ENCODE data around the gene PLAAT1. TPM values are rescaled to one million over a fixed set of nuclear protein-coding genes. Genes with fewer than 3 reads are reported as not detected.

PLAAT1 gene
- total RNA-seq, 1 experiment from 2014 or later, result not detected

- no peaks in the 10 kb centered on the region for H4K20me1 ChIP-seq (ENCODE audit: insufficient read depth)
- TF ChIP-seq EZH2 (IDR thresholded peaks at IDR 0.05), result no peak
- no peaks in the 10 kb centered on the region for H3K9me2 ChIP-seq (ENCODE audit: insufficient read depth)
- BruUV-seq (replicated peaks), result no TSS peak
- ATAC-seq, result no peak
- no peak for DNase-seq (ENCODE audit: low read depth, low spot score)
- intact Hi-C loops (cut with micrococcal nuclease), result loop anchor here (10.0 kb wide), 1 partner anchor 413 kb away; no protein-coding TSS in a partner anchor
- ChIA-PET CTCF (interaction anchor here (1.3 kb wide), 1 partner anchor 415 kb away, joined by 3 read pairs; no protein-coding TSS in a partner anchor), POLR2A (no interaction called here), RAD21 (ENCODE audit: low non-redundant PET in 1 of 2, low total read pairs in 2 of 2, uncharacterized antibody in 2 of 2, unreplicated experiment in 2 of 2) (no interaction called here)
- peaks cover 33% of the 10 kb centered on the region for H3K27me3 ChIP-seq (ENCODE audit: insufficient read depth, low read length)
- H3K9ac ChIP-seq (ENCODE audit: low read length), result no peak overlapping the region
- H3K4me2 ChIP-seq (ENCODE audit: low read length), result no peak overlapping the region
- no peaks in the 10 kb centered on the region for H3K79me2 ChIP-seq (ENCODE audit: insufficient read depth, low read length)
- no peaks in the 10 kb centered on the region for H3K9me3 ChIP-seq (ENCODE audit: control insufficient read depth in 1 of 2, insufficient read depth in 1 of 2, low read depth in 1 of 2, low read length in 2 of 2)
- H3K4me1 ChIP-seq (ENCODE audit: control insufficient read depth in 1 of 2, insufficient read depth in 2 of 2, low read length in 2 of 2), result no peaks in the 10 kb centered on the region
- H3K36me3 ChIP-seq (ENCODE audit: control insufficient read depth in 1 of 2, insufficient read depth in 2 of 2, low read length in 2 of 2), result no peaks in the 10 kb centered on the region
- H2AFZ ChIP-seq (ENCODE audit: low read depth, low read length, poor library complexity, severe bottlenecking), result no peak overlapping the region
- H3K27ac ChIP-seq (ENCODE audit: low read depth, low read length), result no peak overlapping the region
- no peak overlapping the region for H3K4me3 ChIP-seq (replicated peaks in 1 of 2; ENCODE audit: low read depth in 1 of 2, low read length in 2 of 2)
Observed at GRCh38 chr3:193228206-193228605, 12.8 kb upstream of the PLAAT1 start.

- ATAC-seq (no peak), DNase-seq (ENCODE audit: low read depth, low spot score) (no peak)
- Histone ChIP-seq H3K27ac (ENCODE audit: low read depth, low read length) (no peak overlapping the region), H3K79me2 (ENCODE audit: insufficient read depth, low read length) (no peaks in the 10 kb centered on the region), H3K4me1 (ENCODE audit: control insufficient read depth in 1 of 2, insufficient read depth in 2 of 2, low read length in 2 of 2) (no peaks in the 10 kb centered on the region), H3K9me2 (ENCODE audit: insufficient read depth) (no peaks in the 10 kb centered on the region), H4K20me1 (ENCODE audit: insufficient read depth) (no peaks in the 10 kb centered on the region), H3K27me3 (ENCODE audit: insufficient read depth, low read length) (peaks cover 33% of the 10 kb centered on the region; the same call in 1 of the 2 replicates), H3K9me3 (ENCODE audit: control insufficient read depth in 1 of 2, insufficient read depth in 1 of 2, low read depth in 1 of 2, low read length in 2 of 2) (no peaks in the 10 kb centered on the region), H3K4me2 (ENCODE audit: low read length) (no peak overlapping the region), H3K4me3 (replicated peaks in 1 of 2; ENCODE audit: low read depth in 1 of 2, low read length in 2 of 2) (no peak overlapping the region), H3K9ac (ENCODE audit: low read length) (no peak overlapping the region), H2AFZ (ENCODE audit: low read depth, low read length, poor library complexity, severe bottlenecking) (no peak overlapping the region), H3K36me3 (ENCODE audit: control insufficient read depth in 1 of 2, insufficient read depth in 2 of 2, low read length in 2 of 2) (no peaks in the 10 kb centered on the region)
- ChIA-PET CTCF (no interaction called here), POLR2A (no interaction called here), RAD21 (ENCODE audit: low non-redundant PET in 1 of 2, low total read pairs in 2 of 2, uncharacterized antibody in 2 of 2, unreplicated experiment in 2 of 2) (no interaction called here)
- no peak for TF ChIP-seq EZH2phosphoT487 (IDR thresholded peaks at IDR 0.05; ENCODE audit: borderline replicate concordance)
- TF ChIP-seq MAX (IDR thresholded peaks at IDR 0.05), result no peak
- TF ChIP-seq POLR2AphosphoS5 (IDR thresholded peaks at IDR 0.05; ENCODE audit: low read depth, low read length), result no peak
- TF ChIP-seq ZNF274 (IDR thresholded peaks at IDR 0.05; ENCODE audit: low read depth, low read length), result no peak
- TF ChIP-seq SRF (IDR thresholded peaks at IDR 0.05; ENCODE audit: low read depth), result no peak
- TF ChIP-seq CEBPB (IDR thresholded peaks at IDR 0.05; ENCODE audit: low read depth), result no peak
- no peak for TF ChIP-seq SIN3A (IDR thresholded peaks at IDR 0.05; ENCODE audit: low read depth)
- no peak for TF ChIP-seq EZH2 (IDR thresholded peaks at IDR 0.05)
- TF ChIP-seq ZFX (IDR thresholded peaks at IDR 0.05), result no peak
- TF ChIP-seq POLR2A (IDR thresholded peaks at IDR 0.05; ENCODE audit: borderline replicate concordance, extremely low read depth, insufficient read depth, insufficient read length), result no peak
- no peak for TF ChIP-seq EGR1 (IDR thresholded peaks at IDR 0.05; ENCODE audit: low read depth)
- TF ChIP-seq JUND (IDR thresholded peaks at IDR 0.05), result no peak
- TF ChIP-seq YY1 (IDR thresholded peaks at IDR 0.05; ENCODE audit: extremely low read depth, insufficient replicate concordance, low read depth, low read length), result no peak
- intact Hi-C loops (cut with micrococcal nuclease), result loop anchor here (10.0 kb wide), 1 partner anchor 415 kb away; no protein-coding TSS in a partner anchor
- BruUV-seq (replicated peaks), result no TSS peak
Observed at GRCh38 chr3:193229851-193230420, 11.1 kb upstream of the PLAAT1 start.
